ENCODE results near the gene PSMC1.

The PSMC1 gene

GRCh38 chr14:90276646-90277367 lies 20.5 kb downstream of the PSMC1 start:
- peak; percentile 50 for DNase-seq

DNA sequence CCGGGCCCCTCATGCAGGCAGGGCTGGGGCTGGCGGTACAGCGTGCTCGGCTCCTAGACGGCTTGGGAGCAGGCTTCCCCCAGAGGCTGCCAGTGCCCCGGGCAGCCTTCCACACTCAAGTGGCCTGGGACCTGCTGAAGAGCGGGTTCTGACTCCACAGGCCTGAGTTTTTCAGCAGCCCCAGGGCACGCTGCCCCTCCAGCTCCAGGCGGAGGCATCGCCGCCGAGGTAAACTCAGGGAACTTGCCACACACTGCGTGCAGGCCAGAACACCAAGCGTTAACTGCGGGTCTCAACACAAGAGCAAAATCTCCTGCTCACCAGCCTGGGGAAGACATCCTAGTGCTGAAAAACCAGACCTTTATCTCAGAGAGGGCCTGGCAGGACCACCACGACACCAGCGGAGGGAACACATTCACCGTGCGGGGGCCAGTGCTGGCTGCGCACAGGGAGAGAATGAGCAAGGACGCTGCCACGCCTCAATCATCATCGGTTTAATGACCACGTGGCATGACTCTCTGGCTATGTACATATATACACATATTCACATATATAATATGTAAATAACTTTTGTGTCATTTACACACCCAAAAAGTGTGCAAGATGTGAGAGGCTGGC lies 21.3 kb downstream of the PSMC1 start:
- peak; percentile 47 for DNase-seq

DNA sequence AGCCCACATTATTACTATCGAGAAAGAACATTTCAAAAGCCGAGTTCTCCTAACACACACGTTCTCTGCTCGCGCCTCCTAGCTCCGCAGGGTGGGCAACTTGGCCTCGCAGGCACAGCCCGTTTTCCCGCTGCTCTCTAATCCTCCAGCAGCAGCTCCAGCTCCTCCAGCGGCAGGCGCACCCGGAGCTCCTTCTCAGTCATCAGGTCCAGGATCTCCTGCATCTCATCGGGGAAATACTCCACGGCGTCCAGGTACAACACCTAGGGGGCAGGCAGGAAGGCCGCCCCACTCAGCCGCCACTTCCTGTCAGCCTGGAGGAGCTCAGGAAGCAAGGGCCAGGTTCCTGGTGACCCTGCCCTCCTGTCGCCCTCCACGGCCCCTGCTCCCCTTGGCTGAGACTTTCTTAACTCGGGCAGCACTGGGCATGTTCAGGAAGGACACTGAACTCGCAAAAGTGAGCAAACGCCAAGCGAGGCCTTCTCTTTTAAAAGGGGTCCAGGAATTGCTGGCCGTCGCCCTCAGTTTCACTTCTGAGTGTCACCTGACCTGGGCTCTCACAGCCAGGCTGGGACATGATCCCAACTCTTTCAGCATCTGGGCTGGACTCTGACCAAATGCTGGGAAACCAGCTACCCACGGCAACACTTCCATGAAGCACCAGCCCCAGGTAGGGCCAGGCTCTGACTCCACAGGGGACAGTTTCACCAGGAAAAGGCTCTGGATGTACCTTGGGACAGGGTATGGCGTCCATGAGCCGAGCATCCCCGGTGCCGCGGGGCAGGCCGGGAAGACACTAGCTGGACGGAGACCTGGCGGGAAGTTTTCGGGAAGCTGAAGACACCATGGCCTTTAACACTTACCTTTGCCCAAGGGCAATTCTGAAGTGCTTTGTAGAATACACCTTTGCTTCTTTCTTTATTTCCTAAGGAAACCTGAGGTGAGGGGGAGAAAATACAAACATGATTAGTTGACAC lies 22.1 kb downstream of the PSMC1 start:
- peak; percentile 35 for DNase-seq

DNA sequence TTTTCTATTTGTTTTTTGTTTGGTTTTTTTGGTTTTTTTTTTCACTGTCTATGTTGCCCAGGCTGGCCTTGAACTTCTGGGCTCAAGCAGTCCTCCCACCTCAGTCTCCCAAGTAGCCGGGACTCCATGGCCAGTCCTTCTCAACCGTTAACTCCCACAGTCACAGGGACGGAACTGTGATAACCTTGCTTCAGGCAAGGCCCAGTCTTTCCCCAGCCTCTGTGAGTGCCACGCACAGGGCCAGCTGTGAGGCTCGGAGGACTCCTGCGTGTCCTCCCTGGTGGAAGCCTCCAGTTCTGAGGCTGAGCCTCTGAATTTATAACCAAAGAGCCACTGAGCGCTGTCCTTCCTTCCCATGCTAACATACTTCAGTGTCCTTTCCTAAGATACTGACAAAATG lies 23.7 kb downstream of the PSMC1 start:
- no peak for DNase-seq

DNA sequence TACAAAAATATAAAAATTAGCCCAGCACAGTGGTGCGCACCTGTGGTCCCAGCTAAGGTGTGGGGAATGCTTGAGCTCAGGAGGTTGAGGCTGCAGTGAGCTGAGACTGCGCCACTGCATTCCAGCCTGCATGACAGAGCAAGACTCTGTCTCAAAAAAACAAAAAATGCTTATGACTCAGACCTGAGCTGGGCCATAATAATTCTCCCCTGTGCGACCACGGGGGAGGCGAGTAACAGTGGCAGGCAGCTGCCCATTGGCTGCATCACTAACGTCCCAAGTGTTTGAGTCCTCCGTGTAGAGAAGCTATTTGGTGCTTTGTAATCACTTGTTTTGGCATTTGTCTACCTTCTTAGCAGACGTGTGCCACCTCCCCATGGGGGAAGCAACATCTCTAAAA lies 24.9 kb downstream of the PSMC1 start:
- no peak for DNase-seq

DNA sequence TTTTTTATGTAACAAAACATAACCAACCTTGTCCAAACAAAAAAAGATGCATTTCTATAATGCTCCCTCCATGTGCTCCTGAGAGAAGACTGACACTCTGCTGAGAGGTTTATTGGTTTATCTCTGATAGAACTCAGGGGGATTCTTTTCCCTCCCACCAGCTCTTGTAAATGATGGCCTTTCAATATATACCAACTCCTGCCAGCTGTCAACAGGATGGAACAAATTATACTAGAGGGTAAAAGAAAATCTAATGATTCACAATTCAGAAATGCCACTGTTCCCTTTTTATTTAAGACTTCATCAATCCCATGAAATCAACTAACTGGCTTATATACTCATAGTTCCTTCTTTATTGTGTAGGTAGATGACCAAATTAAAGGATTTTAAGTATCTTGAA lies 25.4 kb downstream of the PSMC1 start:
- no peak for DNase-seq

GRCh38 chr14:90287791-90288190 lies 31.4 kb downstream of the PSMC1 start:
- peak; percentile 40 for DNase-seq

GRCh38 chr14:90288651-90289355 lies 32.5 kb downstream of the PSMC1 start:
- peak; percentile 34 for DNase-seq

GRCh38 chr14:90290337-90291011 lies 34.1 kb downstream of the PSMC1 start:
- DNase-seq, result peak; percentile 7

GRCh38 chr14:90291699-90292098 lies 35.3 kb downstream of the PSMC1 start:
- peak; percentile 12 for DNase-seq

- no peak for DNase-seq
Observed at GRCh38 chr14:90293766-90294730, 37.7 kb downstream of the PSMC1 start.

- no peak for DNase-seq
Observed at GRCh38 chr14:90294872-90295271, 38.5 kb downstream of the PSMC1 start.

GRCh38 chr14:90295870-90296516 lies 39.6 kb downstream of the PSMC1 start:
- no peak for DNase-seq

GRCh38 chr14:90296641-90297040 lies 40.3 kb downstream of the PSMC1 start:
- DNase-seq, result no peak

DNA sequence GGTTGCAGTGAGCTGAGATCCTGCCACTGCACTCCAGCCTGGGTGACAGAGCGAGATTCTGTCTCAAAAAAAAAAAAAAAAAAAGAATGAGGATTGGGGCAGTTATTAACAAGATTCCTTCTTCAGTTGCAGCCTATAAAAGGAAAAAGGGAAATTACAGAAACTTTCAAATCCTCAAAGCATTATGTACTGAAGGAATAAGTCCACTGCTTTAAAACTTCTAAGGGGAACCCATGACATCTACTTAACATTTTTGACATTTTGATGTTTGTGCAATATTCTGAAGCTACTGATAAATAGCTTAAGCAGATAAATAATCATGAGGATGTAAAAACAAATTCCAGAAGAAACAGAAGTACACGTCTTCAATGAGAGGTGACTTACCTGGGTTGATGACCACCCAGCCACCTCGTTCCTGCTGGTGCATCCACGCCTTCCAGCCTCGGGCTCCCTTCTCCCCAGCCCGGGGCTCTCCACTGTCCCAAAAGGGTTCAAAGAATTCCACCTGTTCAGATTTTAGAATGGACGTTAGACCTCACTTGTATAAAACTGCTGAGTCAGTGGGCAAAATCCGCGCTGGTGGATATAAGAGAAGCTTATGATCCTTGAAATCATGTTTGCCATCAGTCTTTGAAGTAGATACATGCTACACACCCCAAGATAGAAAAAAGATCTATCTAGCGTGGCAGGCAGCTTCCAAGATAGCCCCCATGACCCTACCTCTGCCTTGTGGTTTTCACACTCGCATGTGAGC lies 41.7 kb downstream of the PSMC1 start:
- no peak for DNase-seq

DNA sequence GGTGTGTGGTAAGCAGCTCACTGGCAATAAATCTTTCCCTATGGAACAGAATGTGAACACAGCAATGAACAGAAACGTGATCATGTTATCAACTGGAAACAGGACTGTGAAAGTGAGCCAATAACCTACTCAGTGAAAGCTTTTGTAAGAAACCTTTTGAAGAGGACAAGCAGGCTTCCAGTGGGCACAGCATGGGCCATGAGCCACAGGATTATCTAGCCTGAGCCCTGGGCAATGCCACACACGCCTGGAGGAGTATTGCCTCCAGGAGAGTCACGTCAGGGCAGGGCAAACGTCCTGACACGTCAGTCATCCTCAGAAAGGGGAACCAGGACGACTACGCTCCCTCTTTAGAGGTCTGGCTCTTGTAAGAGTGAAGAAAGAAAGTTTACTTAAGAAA lies 43.1 kb downstream of the PSMC1 start:
- DNase-seq, result no peak

DNA sequence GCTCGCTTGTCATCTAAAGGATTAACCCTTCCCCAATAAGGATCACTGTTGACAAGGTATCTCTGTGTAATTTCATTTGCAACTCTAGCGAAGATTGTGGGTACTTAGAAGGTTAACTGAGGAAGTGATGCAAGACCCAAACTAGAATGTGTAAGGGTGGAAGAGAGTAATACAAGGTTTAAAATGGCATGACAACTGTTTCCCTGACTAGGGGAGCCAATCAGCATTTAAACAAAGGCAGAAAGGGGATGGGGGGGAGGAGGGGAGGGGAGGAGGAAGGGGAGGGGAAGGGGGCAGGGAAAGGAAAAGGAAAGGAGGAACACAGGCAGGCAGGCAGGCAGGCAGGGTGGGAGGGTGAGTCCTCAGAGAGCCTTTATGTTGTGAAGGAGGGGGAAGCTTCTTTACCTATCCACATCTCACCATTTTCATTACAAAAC lies 44.3 kb downstream of the PSMC1 start:
- DNase-seq, result no peak

GRCh38 chr14:90301122-90301521 lies 44.8 kb downstream of the PSMC1 start:
- no peak for DNase-seq

DNA sequence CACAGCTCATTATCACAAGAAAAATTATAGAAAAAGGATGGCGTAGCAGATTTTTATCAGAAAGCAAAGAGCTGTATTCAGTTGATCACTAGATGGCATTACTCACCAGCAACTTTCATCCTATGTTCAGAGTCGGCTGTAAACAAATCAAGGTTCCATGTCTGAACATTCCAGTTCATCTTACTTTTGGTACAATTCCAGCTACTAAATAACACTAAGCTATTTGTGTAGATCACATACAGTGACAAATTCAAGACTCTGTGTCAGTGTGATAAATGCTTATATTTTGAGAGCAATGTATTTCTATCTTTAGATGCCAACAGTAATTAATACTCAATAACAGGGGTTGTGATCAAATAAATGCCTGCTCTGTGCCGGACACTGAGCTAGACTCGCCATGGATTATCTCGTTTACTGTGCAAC lies 45.3 kb downstream of the PSMC1 start:
- no peak for DNase-seq

All from activated CD8-positive, alpha-beta memory T cell treated with anti-CD3 and anti-CD28 coated beads, Interleukin-2, amount 50 U/mL, for 48 hours (primary cell).